HepG2 (cell line): Measurements from ENCODE around the gene C20orf204. TPM values are rescaled to one million over a fixed set of nuclear protein-coding genes. Genes with fewer than 3 reads are reported as not detected.

ENCODE experiments used
- ATF2 ChIP-seq: sonication (generic); formaldehyde crosslinking; IDR thresholded peaks from 2 replicates; pipeline ENCODE4 v1.4.0; 2020; ENCODE audit warnings: missing genetic modification reagents
- BHLHE40 ChIP-seq: IDR thresholded peaks from 2 replicates; pipeline ENCODE4 v1.6.1; 2011; ENCODE audit warnings: low read length, improper control_type of control experiment
- CEBPB ChIP-seq: IDR thresholded peaks from 2 replicates; pipeline ENCODE4 v1.6.1; 2011; ENCODE audit warnings: low read depth, low read length, improper control_type of control experiment, borderline replicate concordance
- KMT2B ChIP-seq: IDR thresholded peaks from 2 replicates; pipeline ENCODE4 v1.6.1; 2016; ENCODE audit warnings: missing genetic modification reagents, missing compliant biosample characterization
- LCORL ChIP-seq, 2 experiments: fragments of 450-650 bp in 1 of 2; sonication (generic) in 1 of 2; formaldehyde crosslinking in 1 of 2; IDR thresholded peaks; 2 replicates each; pipeline versions ENCODE4 v1.5.0 to v1.6.1; 2017 to 2020; ENCODE audit warnings: antibody characterized with exemption in 1 of 2, missing genetic modification reagents in 1 of 2
- NBN ChIP-seq: fragments of 450-650 bp; conservative IDR thresholded peaks from 2 replicates; pipeline ENCODE4 v1.6.1; 2017
- NFAT5 ChIP-seq: sonication (generic); formaldehyde crosslinking; IDR thresholded peaks from 2 replicates; pipeline ENCODE4 v1.4.0; 2020; ENCODE audit warnings: missing genetic modification reagents
- RAD51 ChIP-seq: fragments of 450-650 bp; IDR thresholded peaks from 2 replicates; pipeline ENCODE4 v1.6.1; 2016; ENCODE audit warnings: borderline replicate concordance
- RFX3 ChIP-seq: IDR thresholded peaks from 2 replicates; pipeline ENCODE4 v1.6.1; 2016; ENCODE audit warnings: missing biosample characterization, missing genetic modification reagents
- ZNF280D ChIP-seq: sonication (generic); formaldehyde crosslinking; IDR thresholded peaks from 2 replicates; pipeline ENCODE4 v1.5.1; 2020; ENCODE audit warnings: mild to moderate bottlenecking, missing genetic modification reagents
- ZUFSP ChIP-seq: sonication (generic); formaldehyde crosslinking; IDR thresholded peaks from 2 replicates; pipeline ENCODE4 v1.9.0; 2021; ENCODE audit warnings: missing genetic modification reagents, mild to moderate bottlenecking, borderline replicate concordance
- polyA plus RNA-seq, 8 experiments: library from polyadenylated mRNA; depleted of rRNA in 3 of 8; stranded (reverse) in 7 of 8; unstranded in 1 of 8; fragments of >200 nt; fragmentation: Illumina TruSeq in 4 of 8; extraction: Trizol in 4 of 8; gene quantifications; 2 replicates each; pipeline versions ENCODE4 v1.2.1 to v1.2.3, GENCODE V29; 2011 to 2016; ENCODE audit warnings: low read depth in 4 of 8, missing spikeins in 1 of 8, mixed read lengths in 1 of 8; ENCODE audit not compliant: insufficient read depth in 1 of 8
- total RNA-seq, 5 experiments: library from RNA; depleted of rRNA; stranded (reverse); fragments of >200 nt; fragmentation: Illumina TruSeq; extraction: Trizol; gene quantifications; 2 replicates each; pipeline ENCODE4 v1.2.3, GENCODE V29; 2016; ENCODE audit warnings: low read depth in 1 of 5

Gene C20orf204
- total and polyA plus RNA-seq, 2 of the 13 experiments (the other 11 are each of a cell fraction or from before 2014, with no cell fraction given) = 22.1 to 80.0 TPM

GRCh38 chr20:64040231-64041039 is 4.5 kb downstream of the C20orf204 start (continued):
- TF ChIP-seq ZNF280D = no peak
- peak; percentile 52 for TF ChIP-seq KMT2B (CRISPR knock-in tag)
- 0 out of 2 replicates have a peak, but pooled peaks have one; percentile 2 for TF ChIP-seq ATF2
- TF ChIP-seq NFAT5 = no peak
- TF ChIP-seq BHLHE40 = 0 out of 2 replicates have a peak, but pooled peaks have one; percentile 4
- no peak for TF ChIP-seq LCORL (IDR thresholded peaks at IDR 0.05)
- peak; percentile 10; the same call in 1 of the 2 replicates for TF ChIP-seq LCORL (CRISPR knock-in tag; IDR thresholded peaks at IDR 0.05)
- no peak for TF ChIP-seq ZUFSP (CRISPR knock-in tag)
- TF ChIP-seq CEBPB = no peak
- no peak for TF ChIP-seq RAD51
- TF ChIP-seq NBN = no peak
- TF ChIP-seq RFX3 (CRISPR knock-in tag) = no peak
